AG09309 (cell line): ENCODE measurements around the gene EEF2.
"Not testable (repeated sequence)": the region's sequence is repeated elsewhere in the genome, so short reads cannot be mapped to it uniquely, and the experiment has no call there.

Experiments
- DNase-seq: peaks from one replicate; pipeline ENCODE4 v3.0.0-alpha.2; 2010; ENCODE audit warnings: low read depth
- H3K4me3 ChIP-seq: 2 replicates; pipeline ENCODE4 v1.5.1; 2011; ENCODE audit warnings: mild to moderate bottlenecking, low read depth, low read length, moderate library complexity; ENCODE audit not compliant: control insufficient read depth
- TF ChIP-seq, protein P1 (sequence below): IDR thresholded peaks from 2 replicates; pipeline ENCODE4 v1.5.1; 2011; ENCODE audit warnings: mild to moderate bottlenecking, low read depth, low read length, inconsistent platforms; ENCODE audit not compliant: insufficient read depth, control insufficient read depth; ENCODE audit errors: missing control alignments

The EEF2 gene

GRCh38 chr19:4009990-4010807, 24.9 kb upstream of the EEF2 start:
- DNase-seq, result no peak
- no peak overlapping the region for H3K4me3 ChIP-seq
- TF ChIP-seq, protein P1, sequence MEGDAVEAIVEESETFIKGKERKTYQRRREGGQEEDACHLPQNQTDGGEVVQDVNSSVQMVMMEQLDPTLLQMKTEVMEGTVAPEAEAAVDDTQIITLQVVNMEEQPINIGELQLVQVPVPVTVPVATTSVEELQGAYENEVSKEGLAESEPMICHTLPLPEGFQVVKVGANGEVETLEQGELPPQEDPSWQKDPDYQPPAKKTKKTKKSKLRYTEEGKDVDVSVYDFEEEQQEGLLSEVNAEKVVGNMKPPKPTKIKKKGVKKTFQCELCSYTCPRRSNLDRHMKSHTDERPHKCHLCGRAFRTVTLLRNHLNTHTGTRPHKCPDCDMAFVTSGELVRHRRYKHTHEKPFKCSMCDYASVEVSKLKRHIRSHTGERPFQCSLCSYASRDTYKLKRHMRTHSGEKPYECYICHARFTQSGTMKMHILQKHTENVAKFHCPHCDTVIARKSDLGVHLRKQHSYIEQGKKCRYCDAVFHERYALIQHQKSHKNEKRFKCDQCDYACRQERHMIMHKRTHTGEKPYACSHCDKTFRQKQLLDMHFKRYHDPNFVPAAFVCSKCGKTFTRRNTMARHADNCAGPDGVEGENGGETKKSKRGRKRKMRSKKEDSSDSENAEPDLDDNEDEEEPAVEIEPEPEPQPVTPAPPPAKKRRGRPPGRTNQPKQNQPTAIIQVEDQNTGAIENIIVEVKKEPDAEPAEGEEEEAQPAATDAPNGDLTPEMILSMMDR, result no peak

GRCh38 chr19:4007836-4008539, 22.7 kb upstream of the EEF2 start:
- peak overlapping the region; percentile 89 for H3K4me3 ChIP-seq
- no peak for DNase-seq
- TF ChIP-seq, protein P1, result no peak

- TF ChIP-seq, protein P1, result no peak
- peak within 1 kb of the TSS; percentile 89 for H3K4me3 ChIP-seq
- peak; percentile 49 for DNase-seq
These were observed 22.0 kb upstream of the EEF2 start, which contains the start of gene PIAS4 for GRCh38 chr19:4007021-4007835. Gene PIAS4, plus strand, starts transcription at chr19:4007736. Its CDS starts 25 bp downstream, at chr19:4007761.

GRCh38 chr19:4005436-4005835, 20.2 kb upstream of the EEF2 start:
- not testable (repeated sequence) for DNase-seq, H3K4me3 ChIP-seq

DNA sequence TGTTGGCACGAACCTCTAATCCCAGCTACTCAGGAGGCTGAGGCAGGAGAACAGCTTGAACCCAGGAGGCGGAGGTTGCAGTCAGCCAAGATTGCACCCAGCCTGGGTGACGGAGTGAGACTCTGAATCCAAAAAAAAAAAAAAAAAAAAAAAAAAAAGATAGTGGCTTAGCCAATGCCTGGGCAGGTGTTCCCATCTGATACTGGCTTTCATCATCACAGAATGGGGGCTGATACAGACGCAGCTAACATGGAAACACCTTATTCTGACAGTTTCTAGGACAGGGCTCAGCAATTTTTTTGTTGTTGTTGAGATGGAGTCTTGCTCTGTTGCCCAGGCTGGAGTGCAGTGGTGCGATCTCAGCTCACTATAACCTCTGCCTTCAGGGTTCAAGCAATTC, 15.5 kb upstream of the EEF2 start:
- H3K4me3 ChIP-seq, DNase-seq: not testable (repeated sequence)

GRCh38 chr19:3998667-3999412, 13.6 kb upstream of the EEF2 start:
- DNase-seq, H3K4me3 ChIP-seq: not testable (repeated sequence)

GRCh38 chr19:3995607-3996006, 10.3 kb upstream of the EEF2 start:
- DNase-seq, result no peak
- TF ChIP-seq, protein P1, result no peak
- H3K4me3 ChIP-seq, result no peak overlapping the region

DNA sequence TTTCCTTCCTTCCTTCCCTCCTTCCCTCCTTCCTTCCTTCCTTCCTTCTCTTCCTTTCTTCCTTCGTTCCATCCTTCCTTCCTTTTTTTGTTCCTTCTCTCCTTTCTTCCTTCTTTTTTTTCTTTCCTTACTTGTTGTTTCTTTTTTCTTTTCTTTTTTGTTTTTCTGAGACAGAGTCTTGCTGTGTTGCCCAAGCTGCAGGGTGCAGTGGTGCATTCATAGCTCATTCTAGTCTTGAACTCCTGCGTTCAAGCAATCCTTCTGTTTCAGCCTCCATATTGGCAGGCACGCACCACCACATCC, 5.5 kb upstream of the EEF2 start:
- DNase-seq, result no peak
- H3K4me3 ChIP-seq, result no peak overlapping the region
- TF ChIP-seq, protein P1, result no peak
